ENCODE data around the gene INSR.
A peak's percentile ranks its signal among the peaks of the same experiment; 100 is the strongest.

INSR gene

GRCh38 chr19:7098701-7099596 is 195.3 kb downstream of the INSR start:
- TF ChIP-seq CTCF (IDR thresholded peaks at IDR 0.05): no peak

GRCh38 chr19:7098096-7098495 is 196.1 kb downstream of the INSR start:
- Histone ChIP-seq H3K9ac (no peak overlapping the region), H3K36me3 (ENCODE audit: control insufficient read depth, insufficient read depth, low read length) (no peaks in the 10 kb centered on the region), H3K4me1 (peaks cover 3% of the 10 kb centered on the region), H3K9me3 (ENCODE audit: control insufficient read depth, low read length) (no peaks in the 10 kb centered on the region), H2AFZ (peak overlapping the region; percentile 82), H3K79me2 (no peaks in the 10 kb centered on the region), H3K4me2 (ENCODE audit: low read length) (peak overlapping the region; percentile 99), H3K27ac (peak overlapping the region; percentile 85), H3K27me3 (ENCODE audit: control insufficient read depth, insufficient read depth, low read length) (no peaks in the 10 kb centered on the region), H3K4me3 (ENCODE audit: low read depth, low read length) (peak overlapping the region; percentile 99)
- no peak for TF ChIP-seq CTCF (IDR thresholded peaks at IDR 0.05)

More at GRCh38 chr19:7098701-7099596, 195.3 kb downstream of the INSR start:
- Histone ChIP-seq H3K4me1 (peaks cover 3% of the 10 kb centered on the region), H3K27ac (peak overlapping the region; percentile 85), H3K36me3 (ENCODE audit: control insufficient read depth, insufficient read depth, low read length) (no peaks in the 10 kb centered on the region), H3K9me3 (ENCODE audit: control insufficient read depth, low read length) (no peaks in the 10 kb centered on the region), H3K4me2 (ENCODE audit: low read length) (peak overlapping the region; percentile 99), H3K4me3 (ENCODE audit: low read depth, low read length) (peak overlapping the region; percentile 99), H3K79me2 (no peaks in the 10 kb centered on the region), H3K9ac (peak overlapping the region; percentile 39), H2AFZ (peak overlapping the region; percentile 82), H3K27me3 (ENCODE audit: control insufficient read depth, insufficient read depth, low read length) (no peaks in the 10 kb centered on the region)

GRCh38 chr19:7088999-7089398 is 205.2 kb downstream of the INSR start:
- no peak for TF ChIP-seq CTCF (IDR thresholded peaks at IDR 0.05)
- no peak overlapping the region for H2AFZ ChIP-seq
- H3K27me3 ChIP-seq (ENCODE audit: control insufficient read depth, insufficient read depth, low read length): no peaks in the 10 kb centered on the region
- peaks cover 8% of the 10 kb centered on the region for H3K36me3 ChIP-seq (ENCODE audit: control insufficient read depth, insufficient read depth, low read length)
- H3K79me2 ChIP-seq: no peaks in the 10 kb centered on the region
- H3K9me3 ChIP-seq (ENCODE audit: control insufficient read depth, low read length): peaks cover 11% of the 10 kb centered on the region
- no peak overlapping the region for H3K4me3 ChIP-seq (ENCODE audit: low read depth, low read length)
- H3K4me1 ChIP-seq: no peaks in the 10 kb centered on the region
- no peak overlapping the region for H3K9ac ChIP-seq
- H3K27ac ChIP-seq: no peak overlapping the region
- no peak overlapping the region for H3K4me2 ChIP-seq (ENCODE audit: low read length)

GRCh38 chr19:7083076-7083956 is 210.9 kb downstream of the INSR start:
- Histone ChIP-seq H3K9ac (no peak overlapping the region), H2AFZ (no peak overlapping the region), H3K36me3 (ENCODE audit: control insufficient read depth, insufficient read depth, low read length) (peaks cover 34% of the 10 kb centered on the region), H3K79me2 (no peaks in the 10 kb centered on the region), H3K4me3 (ENCODE audit: low read depth, low read length) (no peak overlapping the region), H3K4me2 (ENCODE audit: low read length) (no peak overlapping the region), H3K27ac (no peak overlapping the region), H3K27me3 (ENCODE audit: control insufficient read depth, insufficient read depth, low read length) (no peaks in the 10 kb centered on the region), H3K9me3 (ENCODE audit: control insufficient read depth, low read length) (peaks cover 21% of the 10 kb centered on the region), H3K4me1 (no peaks in the 10 kb centered on the region)
- TF ChIP-seq CTCF (IDR thresholded peaks at IDR 0.05): no peak

Data from parathyroid adenoma (tissue), 2 donors.